Upper lobe of left lung (tissue), 4 donors: ENCODE measurements around the gene NPTN.

ENCODE experiments used
- CTCF ChIP-seq, 6 experiments: fragments of 450-650 bp in 4 of 6; fragments of 200-600 bp in 2 of 6; sonication (generic) in 2 of 6; IDR thresholded peaks; one replicate each; pipeline ENCODE4 v1.5.1; 2016 to 2019; ENCODE audit warnings: antibody characterized with exemption in 6 of 6
- POLR2A ChIP-seq, 4 donors: fragments of 450-650 bp; IDR thresholded peaks; one replicate each; pipeline ENCODE4 v1.5.1; 2016 to 2017; ENCODE audit warnings: antibody characterized with exemption in 4 of 4, mild to moderate bottlenecking in 2 of 4

- TF ChIP-seq CTCF (IDR thresholded peaks at IDR 0.05) (no peak), POLR2A (IDR thresholded peaks at IDR 0.05) (no peak)
Observed at GRCh38 chr15:73628102-73628501, 5.1 kb downstream of the NPTN start.
